ENCODE data around the gene APOO. TPM values are rescaled to one million over a fixed set of nuclear protein-coding genes. Genes with fewer than 3 reads are reported as not detected.

Gene APOO
- total RNA-seq, 2 donors from 2014 or later, result 27.1 to 63.3 TPM

- no peak for DNase-seq (ENCODE audit: low spot score)
- TF ChIP-seq CTCF (IDR thresholded peaks at IDR 0.05), result no peak
- Histone ChIP-seq H3K27ac (no peak overlapping the region), H3K4me1 (no peaks in the 10 kb centered on the region), H3K4me3 (no peak overlapping the region), H3K9me3 (no peaks in the 10 kb centered on the region), H3K27me3 (no peaks in the 10 kb centered on the region), H3K36me3 (no peaks in the 10 kb centered on the region)
Observed at GRCh38 chrX:23826216-23826615, 81.5 kb downstream of the APOO start.

GRCh38 chrX:23825675-23826074 lies 82.1 kb downstream of the APOO start:
- no peaks in the 10 kb centered on the region for H3K4me1 ChIP-seq
- no peak for DNase-seq (ENCODE audit: low spot score)
- TF ChIP-seq CTCF (IDR thresholded peaks at IDR 0.05), result no peak

GRCh38 chrX:23822841-23823240 lies 84.9 kb downstream of the APOO start:
- no peaks in the 10 kb centered on the region for H3K27me3 ChIP-seq
- H3K36me3 ChIP-seq, result no peaks in the 10 kb centered on the region
- H3K4me1 ChIP-seq, result no peaks in the 10 kb centered on the region
- DNase-seq (ENCODE audit: low spot score), result no peak
- H3K4me3 ChIP-seq, result no peak overlapping the region
- no peak overlapping the region for H3K27ac ChIP-seq
- no peaks in the 10 kb centered on the region for H3K9me3 ChIP-seq
- TF ChIP-seq CTCF (IDR thresholded peaks at IDR 0.05), result no peak

More at GRCh38 chrX:23825675-23826074, 82.1 kb downstream of the APOO start:
- no peaks in the 10 kb centered on the region for H3K27me3 ChIP-seq
- no peak overlapping the region for H3K4me3 ChIP-seq
- no peak overlapping the region for H3K27ac ChIP-seq
- no peaks in the 10 kb centered on the region for H3K9me3 ChIP-seq
- H3K36me3 ChIP-seq, result no peaks in the 10 kb centered on the region

GRCh38 chrX:23822397-23822796 lies 85.3 kb downstream of the APOO start:
- no peak for DNase-seq (ENCODE audit: low spot score)
- no peaks in the 10 kb centered on the region for H3K9me3 ChIP-seq
- no peak for TF ChIP-seq CTCF (IDR thresholded peaks at IDR 0.05)
- no peaks in the 10 kb centered on the region for H3K36me3 ChIP-seq
- no peaks in the 10 kb centered on the region for H3K4me1 ChIP-seq
- H3K4me3 ChIP-seq, result no peak overlapping the region
- H3K27me3 ChIP-seq, result no peaks in the 10 kb centered on the region
- H3K27ac ChIP-seq, result no peak overlapping the region

GRCh38 chrX:23821847-23822246 lies 85.9 kb downstream of the APOO start:
- no peak for DNase-seq (ENCODE audit: low spot score)
- Histone ChIP-seq H3K9me3 (no peaks in the 10 kb centered on the region), H3K36me3 (no peaks in the 10 kb centered on the region), H3K4me3 (no peak overlapping the region), H3K27me3 (no peaks in the 10 kb centered on the region), H3K4me1 (no peaks in the 10 kb centered on the region), H3K27ac (no peak overlapping the region)
- TF ChIP-seq CTCF (IDR thresholded peaks at IDR 0.05), result no peak

- Histone ChIP-seq H3K27me3 (no peaks in the 10 kb centered on the region), H3K4me1 (no peaks in the 10 kb centered on the region), H3K4me3 (no peak overlapping the region), H3K36me3 (no peaks in the 10 kb centered on the region), H3K9me3 (no peaks in the 10 kb centered on the region), H3K27ac (no peak overlapping the region)
- no peak for DNase-seq (ENCODE audit: low spot score)
- TF ChIP-seq CTCF (IDR thresholded peaks at IDR 0.05), result no peak
Observed at GRCh38 chrX:23820235-23820782, 87.4 kb downstream of the APOO start.
